Esophagus mucosa (tissue), 1 donor: Measurements from ENCODE around the gene KMT2B. TPM values are rescaled to one million over a fixed set of nuclear protein-coding genes. Genes with fewer than 3 reads are reported as not detected.
"Not testable (repeated sequence)": the region's sequence is repeated elsewhere in the genome, so short reads cannot be mapped to it uniquely, and the experiment has no call there.

Source experiments
- ATAC-seq: fragments of 200-7000 bp; cut with Tn5 transposase; one replicate; pipeline ENCODE4 v1.9.1; 2020
- total RNA-seq: library from RNA; stranded (reverse); gene quantifications from one replicate; pipeline ENCODE4 v1.2.4, GENCODE V29; 2023
- donor health status: DM: yes; HTN: yes; CAD: no.

Gene KMT2B, protein sequence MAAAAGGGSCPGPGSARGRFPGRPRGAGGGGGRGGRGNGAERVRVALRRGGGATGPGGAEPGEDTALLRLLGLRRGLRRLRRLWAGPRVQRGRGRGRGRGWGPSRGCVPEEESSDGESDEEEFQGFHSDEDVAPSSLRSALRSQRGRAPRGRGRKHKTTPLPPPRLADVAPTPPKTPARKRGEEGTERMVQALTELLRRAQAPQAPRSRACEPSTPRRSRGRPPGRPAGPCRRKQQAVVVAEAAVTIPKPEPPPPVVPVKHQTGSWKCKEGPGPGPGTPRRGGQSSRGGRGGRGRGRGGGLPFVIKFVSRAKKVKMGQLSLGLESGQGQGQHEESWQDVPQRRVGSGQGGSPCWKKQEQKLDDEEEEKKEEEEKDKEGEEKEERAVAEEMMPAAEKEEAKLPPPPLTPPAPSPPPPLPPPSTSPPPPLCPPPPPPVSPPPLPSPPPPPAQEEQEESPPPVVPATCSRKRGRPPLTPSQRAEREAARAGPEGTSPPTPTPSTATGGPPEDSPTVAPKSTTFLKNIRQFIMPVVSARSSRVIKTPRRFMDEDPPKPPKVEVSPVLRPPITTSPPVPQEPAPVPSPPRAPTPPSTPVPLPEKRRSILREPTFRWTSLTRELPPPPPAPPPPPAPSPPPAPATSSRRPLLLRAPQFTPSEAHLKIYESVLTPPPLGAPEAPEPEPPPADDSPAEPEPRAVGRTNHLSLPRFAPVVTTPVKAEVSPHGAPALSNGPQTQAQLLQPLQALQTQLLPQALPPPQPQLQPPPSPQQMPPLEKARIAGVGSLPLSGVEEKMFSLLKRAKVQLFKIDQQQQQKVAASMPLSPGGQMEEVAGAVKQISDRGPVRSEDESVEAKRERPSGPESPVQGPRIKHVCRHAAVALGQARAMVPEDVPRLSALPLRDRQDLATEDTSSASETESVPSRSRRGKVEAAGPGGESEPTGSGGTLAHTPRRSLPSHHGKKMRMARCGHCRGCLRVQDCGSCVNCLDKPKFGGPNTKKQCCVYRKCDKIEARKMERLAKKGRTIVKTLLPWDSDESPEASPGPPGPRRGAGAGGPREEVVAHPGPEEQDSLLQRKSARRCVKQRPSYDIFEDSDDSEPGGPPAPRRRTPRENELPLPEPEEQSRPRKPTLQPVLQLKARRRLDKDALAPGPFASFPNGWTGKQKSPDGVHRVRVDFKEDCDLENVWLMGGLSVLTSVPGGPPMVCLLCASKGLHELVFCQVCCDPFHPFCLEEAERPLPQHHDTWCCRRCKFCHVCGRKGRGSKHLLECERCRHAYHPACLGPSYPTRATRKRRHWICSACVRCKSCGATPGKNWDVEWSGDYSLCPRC (N-terminal part only)
- total RNA-seq, result 21.1 TPM

DNA sequence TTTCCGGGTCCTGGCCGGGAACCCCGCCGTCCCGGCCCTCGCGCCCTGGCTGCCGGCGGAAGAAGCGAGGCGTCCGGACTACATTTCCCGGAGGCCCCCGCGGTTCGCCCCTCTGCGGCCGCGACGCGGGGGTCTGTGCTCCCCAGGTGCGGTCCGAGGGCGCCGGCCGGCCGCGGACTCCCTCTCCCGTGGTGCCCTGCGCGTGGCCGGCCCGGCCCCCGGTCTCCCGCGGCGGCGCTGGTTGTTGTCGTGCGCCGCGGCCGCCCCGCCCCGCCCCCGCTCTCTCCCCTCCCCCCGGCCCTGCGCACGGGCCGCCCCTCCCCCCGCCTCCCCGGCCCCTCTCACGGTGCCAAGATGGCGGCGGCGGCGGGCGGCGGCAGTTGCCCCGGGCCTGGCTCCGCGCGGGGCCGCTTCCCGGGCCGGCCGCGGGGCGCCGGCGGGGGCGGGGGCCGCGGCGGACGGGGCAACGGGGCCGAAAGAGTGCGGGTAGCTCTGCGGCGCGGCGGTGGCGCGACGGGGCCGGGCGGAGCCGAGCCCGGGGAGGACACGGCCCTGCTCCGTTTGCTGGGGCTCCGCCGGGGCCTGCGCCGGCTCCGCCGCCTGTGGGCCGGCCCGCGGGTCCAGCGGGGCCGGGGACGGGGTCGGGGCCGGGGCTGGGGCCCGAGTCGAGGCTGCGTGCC, at the start of gene KMT2B:
Gene KMT2B, plus strand, starts transcription at position 339 of the 680 bp plus-strand sequence. Its CDS starts 16 bp downstream, at position 355.
- ATAC-seq, result peak; percentile 74

DNA sequence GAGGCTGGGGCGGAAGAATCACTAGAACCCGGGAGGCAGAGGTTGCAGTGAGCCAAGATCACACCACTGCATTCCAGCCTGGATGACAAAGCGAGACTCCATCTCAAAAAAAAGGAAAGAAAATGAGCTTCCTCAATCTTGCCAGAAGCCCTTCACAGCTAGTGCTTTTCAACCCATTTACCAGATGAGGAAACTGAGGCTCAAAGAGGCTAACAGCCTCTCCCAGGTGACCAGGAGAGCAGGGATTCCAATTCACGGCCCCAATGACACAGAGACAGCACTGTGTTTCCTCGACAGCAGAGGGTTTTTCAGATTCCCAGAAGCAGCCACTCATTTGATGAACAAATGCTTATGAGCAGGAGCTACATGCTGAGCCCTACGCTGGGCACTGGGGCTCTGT, 48.2 kb upstream of the KMT2B start:
- ATAC-seq, result no peak

DNA sequence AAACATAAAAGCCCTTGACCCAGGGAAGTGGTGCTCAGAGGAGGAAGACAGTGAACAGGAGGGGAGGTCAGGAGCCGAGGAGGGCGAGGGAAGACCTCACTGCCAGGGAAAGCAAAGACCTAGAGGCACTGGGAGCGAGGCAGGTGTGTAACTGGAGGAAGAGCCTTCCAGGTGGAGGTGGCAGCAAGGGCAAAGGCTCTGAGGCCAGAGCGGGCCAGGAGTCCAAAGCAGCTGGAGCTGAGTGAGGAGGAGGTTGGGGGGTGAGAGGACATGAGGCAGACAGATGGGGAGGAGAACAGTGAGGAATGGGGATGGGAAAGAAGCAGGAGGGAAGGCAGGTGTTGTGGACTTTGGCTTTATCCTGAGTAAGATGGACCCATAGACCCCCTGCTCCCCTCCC, 47.8 kb upstream of the KMT2B start:
- no peak for ATAC-seq

DNA sequence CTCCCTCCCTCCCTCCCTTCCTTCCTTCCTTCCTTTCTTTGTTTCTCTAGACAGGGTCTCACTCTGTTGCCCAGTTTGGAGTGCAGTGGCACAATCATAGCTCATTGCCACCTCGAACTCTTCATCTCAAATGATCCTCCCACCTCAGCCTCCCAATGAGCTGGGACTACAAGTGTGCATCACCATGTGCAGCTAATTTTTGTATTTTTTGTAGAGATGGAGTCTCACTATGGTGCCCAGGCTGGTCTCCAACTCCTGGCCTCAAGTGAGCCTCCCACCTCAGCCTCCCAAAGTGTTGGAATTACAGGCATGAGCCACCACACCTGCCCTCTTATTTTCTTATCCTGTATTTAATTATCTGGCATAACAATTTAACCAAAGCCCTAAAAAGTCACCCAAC, 47.1 kb upstream of the KMT2B start:
- ATAC-seq, result no peak

DNA sequence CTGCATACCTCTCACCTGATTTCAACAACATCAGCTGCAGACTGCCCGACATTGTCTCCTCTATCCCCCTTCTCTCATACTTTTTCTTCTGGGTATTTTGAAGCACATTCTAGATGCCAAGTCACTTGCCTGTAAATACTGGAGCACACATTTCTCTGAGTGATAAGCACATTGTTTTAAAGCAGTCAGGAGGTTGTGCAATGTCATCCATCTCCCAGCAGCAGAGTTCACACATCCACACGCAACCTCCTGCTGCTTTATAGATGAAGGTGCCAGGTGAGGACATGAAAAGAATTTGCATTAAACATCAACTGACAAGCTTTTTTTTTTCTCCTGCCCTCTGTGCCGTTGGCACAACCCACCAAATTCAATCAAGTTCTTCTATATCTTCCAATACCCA, 46.0 kb upstream of the KMT2B start:
- ATAC-seq, result no peak

DNA sequence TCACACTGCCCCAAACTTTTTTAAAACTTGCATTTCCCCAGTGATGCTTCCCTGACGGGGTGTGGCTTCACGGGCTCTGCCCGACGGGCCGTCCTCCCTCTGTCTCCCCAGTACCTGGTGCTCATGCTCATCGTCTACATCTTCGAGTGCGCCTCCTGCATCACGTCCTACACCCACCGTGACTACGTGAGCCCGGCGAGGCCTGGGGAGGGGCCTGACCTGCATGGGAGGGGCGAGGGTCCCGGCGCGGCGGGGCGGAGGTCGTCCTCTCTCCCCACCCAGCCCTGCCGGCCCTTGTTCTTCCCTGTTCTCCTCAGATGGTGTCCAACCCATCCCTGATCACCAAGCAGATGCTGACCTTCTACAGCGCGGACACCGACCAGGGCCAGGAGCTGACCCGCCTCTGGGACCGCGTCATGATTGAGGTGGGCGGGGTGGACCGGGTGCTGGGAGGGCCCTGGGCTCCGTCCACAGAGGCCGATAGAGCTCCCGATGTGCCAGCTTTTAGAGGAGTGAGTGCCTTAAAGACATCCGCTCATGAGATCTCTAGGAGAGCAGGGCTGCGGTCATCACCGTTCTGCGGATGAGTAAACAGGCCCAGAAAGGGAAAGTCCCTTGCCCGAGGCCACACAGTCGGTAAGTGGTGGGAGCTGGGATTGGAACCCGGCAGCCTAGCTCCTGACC, 44.5 kb upstream of the KMT2B start:
- peak; percentile 55 for ATAC-seq

DNA sequence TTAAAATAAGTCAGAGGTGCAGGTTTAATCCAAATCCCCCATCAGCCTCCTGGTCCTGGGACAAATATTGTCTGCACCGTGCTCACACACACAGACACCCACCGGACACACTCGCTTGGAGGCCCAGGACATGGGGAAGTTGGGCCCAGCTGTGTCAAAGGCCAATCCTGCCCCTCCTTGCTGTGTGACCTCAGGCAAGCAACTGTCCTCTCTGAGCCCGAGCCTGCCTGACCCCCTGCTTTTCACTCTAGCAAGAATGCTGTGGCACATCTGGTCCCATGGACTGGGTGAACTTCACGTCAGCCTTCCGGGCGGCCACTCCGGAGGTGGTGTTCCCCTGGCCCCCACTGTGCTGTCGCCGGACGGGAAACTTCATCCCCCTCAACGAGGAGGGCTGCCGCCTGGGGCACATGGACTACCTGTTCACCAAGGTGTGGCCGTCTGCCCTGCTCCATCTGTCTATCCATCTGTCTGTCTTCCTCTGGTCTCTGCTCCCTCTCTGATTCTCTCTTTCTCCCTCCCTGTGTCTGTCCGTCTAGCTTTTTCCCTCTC, 42.1 kb upstream of the KMT2B start:
- ATAC-seq, result no peak

DNA sequence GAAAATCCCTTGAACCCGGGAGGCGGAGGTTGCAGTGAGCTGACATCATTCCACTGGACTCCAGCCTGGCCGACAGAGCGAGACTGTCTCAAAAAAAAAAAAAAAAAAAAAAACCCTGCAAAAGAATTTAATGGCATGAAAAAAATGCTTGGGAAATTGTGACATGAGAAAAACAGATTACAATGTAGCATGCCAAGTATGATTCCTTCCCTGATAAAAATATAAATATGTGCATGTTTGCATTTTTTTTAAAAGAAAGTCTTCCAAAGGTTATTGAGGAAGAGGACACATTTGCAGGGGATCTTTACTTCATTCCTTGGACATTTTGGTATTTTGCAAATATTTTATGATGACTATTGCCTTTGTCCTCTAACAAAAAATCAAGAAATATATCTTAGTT, 28.0 kb upstream of the KMT2B start:
- ATAC-seq, result no peak

DNA sequence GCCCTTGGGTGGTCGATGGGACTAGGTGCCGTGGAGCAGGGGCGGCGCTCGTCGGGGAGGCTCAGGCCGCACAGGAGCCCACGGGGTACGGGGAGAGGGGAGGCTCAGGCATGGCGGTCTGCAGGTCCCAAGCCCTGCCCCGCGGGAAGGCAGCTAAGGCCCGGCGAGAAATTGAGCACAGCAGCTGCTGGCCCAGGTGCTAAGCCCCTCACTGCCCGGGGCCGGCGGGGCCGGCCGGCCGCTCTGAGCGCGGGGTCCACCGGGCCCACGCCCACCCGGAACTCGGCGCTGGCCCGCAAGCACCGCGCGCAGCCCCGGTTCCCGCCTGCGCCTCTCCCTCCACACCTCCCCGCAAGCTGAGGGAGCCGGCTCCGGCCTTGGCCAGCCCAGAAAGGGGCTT, 26.7 kb upstream of the KMT2B start:
- not testable (repeated sequence) for ATAC-seq

DNA sequence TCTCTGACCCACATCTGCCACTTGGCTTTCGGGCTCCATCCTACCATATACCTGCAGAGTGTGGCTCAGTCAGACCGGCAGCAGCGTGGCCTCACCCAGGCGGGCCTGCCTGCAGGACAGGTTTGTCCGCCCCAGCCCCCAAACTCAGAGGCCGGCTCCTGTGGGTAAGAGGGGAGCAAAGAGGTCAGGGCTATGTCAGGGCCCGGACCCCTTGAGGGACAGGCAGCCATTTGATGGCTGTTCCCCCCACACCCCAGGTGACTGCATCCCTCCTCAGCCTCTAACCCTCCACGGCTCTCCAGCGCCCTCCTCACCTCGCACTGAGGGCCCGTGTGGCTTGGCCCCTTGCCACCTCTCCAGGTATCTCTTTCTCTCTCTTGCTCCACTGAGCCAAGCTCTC, 25.8 kb upstream of the KMT2B start:
- peak; percentile 56 for ATAC-seq

DNA sequence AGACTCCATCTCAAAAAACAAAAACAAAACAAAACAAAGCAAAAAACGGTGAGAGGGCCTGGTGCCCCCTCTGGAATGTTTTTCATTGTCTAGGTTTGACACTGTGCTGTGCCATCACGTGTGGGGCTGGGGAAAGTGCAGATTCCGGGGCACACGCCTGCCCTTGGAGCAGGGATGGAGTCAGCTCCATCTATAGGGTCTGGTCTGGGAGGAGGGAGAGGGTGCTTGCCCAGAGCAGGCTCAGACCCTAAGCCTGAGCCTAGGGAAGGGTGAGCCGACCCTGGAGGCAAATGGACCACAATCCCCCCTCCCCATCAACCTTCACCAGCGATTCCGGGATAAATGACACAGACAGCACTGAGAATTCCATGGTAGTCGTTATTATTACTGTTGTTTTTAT, 24.4 kb upstream of the KMT2B start:
- peak; percentile 22 for ATAC-seq

DNA sequence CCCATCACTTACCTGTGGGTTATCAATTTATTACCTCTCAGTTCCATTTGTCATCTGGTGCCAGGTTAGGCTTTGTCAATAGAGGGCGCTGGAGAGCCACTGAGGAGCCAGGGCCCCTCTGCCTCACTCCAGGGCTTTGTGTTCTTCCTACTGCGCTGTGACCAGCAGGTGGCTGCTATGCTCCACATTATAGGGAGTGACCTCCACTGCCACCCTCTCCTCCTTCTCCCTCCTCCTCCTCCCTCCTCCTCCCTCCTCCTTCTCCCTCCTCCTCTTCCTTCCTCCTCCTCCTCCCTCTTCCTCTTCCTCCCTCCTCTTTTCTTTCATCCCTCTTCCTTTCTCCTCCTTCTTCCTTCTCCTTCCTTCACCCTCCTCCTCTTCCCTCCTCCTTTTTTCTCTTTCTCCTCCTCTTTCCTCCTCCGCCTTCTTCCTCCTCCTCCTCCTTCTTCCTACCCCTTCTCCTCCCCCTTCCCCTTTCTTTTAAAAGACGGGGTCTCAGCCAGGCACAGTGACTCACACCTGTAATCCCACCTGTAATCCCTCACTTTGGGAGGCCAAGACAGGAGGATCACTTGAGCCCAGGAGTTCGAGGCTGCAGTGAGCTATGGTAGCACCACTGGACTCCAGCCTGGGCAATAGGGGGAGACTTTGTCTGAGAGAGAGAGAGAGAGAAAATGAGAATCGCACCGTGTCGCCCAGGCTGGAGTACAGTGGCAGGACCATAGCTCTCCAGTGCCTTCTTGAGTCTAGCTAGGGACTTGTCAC, 23.8 kb upstream of the KMT2B start:
- peak; percentile 99 for ATAC-seq

DNA sequence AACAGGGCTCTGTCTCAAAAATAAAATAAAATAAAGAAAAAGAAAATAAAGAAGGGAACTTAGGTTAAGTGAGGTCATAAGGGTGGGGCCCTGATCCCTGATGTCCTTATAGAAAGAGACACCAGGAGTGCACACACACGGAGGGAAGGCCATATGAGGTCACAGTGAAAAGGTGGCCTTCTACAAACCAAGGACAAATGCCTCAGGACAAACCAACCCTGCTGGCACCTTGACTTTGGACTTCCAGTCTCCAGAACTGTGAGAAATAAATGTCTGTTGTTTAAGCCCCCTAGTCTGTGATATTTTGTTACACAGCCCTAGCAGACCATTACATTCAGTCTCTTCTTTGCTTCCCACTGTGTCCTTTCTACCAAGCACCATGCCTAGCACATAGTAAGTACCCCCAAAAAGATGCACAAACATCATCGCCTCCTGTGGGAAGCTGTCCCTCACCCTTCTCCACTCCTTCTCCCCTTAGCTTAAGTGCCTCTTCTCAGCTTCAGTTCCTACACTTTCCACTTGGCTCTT, 21.8 kb upstream of the KMT2B start:
- no peak for ATAC-seq

DNA sequence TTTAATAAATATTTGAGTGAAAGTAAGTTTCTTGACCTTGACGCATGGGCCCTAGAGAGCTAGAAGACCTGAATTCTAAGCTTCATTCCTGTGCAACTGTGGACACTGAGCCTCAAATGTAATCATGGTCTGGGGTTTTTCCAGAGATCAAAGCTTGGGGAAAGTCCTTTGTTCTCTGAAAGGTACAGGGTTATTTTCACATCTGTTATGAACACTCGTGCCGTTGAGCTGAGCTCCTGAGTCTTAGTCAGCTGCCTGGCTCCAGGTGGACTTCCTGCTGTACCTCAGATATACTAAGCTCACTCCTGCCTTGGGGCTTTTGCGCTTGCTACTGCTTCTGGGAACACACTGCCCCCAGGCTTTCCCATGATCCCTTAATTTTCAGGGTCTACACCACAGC, 21.0 kb upstream of the KMT2B start:
- no peak for ATAC-seq

DNA sequence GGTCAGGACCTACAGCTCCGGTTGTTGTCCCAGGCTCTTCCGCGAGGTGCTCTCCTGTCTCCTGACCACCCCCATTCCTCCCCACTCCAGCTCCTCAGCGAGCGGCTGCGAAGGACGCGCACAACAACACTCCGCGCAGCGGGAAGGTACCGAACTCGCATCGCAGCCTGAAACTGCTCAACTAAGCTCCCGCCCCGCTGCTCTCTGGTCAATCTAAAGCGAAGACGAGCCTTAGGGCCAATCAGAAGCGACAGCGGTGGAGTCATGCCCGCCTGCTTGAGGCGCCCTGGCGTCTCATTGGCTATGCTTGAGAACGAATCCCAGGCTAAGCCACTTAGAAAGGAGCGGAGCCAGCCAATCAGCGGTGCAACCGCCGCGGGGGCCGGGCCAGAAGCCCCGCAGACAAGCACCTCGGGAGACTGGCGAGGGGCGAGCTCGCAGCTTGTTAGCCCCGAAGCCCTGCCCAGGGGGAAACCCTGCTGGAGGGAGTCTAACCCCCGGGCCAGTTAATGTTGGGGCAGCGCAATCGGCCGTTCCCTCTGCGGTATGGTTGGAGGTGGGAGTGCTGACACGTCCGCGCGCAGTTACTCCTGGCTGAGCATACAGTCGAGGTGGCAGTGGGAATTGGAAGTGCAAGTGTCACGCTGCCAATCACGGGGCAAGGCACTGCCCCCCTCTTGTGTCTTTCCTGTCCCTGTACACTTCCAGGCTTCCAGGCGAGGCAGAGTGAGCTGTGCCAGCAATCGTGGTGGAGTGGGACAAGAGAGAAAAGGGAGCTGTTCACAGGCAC, 15.4 kb upstream of the KMT2B start:
- ATAC-seq, result peak; percentile 98

DNA sequence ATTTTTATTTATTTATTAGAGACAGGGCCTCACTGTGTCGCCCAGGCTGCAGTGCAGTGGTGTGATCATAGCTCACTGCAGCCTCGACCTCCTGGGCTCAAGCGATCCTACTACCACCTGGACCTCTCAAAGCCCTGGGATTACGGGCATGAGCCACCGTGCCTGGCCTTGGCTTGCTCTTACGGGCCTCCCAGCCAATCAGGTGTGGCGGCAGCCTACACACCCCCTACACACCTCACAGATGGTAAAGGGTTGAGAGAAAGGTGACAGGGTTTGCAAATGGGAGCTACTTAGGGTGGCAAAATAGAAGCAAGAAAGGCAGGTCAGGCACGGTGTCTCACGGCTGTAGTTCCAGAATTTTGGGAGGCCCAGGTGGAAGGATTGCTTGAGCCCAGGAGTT, 14.5 kb upstream of the KMT2B start:
- peak; percentile 4 for ATAC-seq

DNA sequence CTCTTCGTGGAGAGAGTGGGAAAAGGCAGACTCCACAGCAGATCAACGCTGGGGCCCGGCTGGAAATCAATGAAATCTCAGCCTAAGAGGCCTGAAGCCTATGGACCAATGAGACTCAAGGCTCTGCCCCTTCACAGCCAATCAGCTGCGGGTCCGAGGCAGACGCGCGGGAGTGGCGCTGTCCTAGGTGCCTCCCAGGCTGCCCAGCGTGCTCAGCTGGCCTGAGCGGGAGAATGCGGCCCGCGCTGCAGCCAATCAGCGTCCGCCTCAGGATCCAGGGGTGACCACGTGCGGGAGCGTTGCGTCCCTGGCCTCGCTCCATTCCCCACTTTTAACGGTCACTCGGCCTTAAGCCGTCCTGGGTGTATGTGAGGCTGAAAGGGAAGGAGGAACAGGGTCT, 13.6 kb upstream of the KMT2B start, which contains the start of gene ZBTB32:
Gene ZBTB32, plus strand, starts transcription at position 341 of the 400 bp plus-strand sequence. CDS start 10,069 bp downstream, outside the sequence.
- ATAC-seq, result no peak

DNA sequence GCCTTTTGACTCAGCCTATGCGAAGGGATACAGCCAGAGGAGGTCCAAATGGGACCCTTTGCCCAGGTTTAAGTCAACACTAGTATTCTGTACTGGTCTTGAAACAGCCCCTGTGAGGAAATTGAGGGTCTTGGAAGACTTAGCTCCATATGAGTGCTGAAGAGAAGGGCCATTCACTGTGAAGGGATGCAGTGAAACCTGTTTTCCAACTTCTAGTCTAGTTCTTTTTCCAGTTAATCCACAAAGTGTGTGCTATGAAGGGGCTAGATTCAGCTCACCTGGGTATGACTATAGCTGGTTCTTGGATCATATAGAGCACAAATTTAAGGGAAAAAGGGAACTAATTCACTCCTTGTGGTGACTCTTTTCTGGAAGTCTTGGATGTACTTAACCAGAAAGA, 9.4 kb upstream of the KMT2B start:
- peak; percentile 22 for ATAC-seq
